ENCODE measurements around the gene ATP5F1D.

The ATP5F1D gene

DNA sequence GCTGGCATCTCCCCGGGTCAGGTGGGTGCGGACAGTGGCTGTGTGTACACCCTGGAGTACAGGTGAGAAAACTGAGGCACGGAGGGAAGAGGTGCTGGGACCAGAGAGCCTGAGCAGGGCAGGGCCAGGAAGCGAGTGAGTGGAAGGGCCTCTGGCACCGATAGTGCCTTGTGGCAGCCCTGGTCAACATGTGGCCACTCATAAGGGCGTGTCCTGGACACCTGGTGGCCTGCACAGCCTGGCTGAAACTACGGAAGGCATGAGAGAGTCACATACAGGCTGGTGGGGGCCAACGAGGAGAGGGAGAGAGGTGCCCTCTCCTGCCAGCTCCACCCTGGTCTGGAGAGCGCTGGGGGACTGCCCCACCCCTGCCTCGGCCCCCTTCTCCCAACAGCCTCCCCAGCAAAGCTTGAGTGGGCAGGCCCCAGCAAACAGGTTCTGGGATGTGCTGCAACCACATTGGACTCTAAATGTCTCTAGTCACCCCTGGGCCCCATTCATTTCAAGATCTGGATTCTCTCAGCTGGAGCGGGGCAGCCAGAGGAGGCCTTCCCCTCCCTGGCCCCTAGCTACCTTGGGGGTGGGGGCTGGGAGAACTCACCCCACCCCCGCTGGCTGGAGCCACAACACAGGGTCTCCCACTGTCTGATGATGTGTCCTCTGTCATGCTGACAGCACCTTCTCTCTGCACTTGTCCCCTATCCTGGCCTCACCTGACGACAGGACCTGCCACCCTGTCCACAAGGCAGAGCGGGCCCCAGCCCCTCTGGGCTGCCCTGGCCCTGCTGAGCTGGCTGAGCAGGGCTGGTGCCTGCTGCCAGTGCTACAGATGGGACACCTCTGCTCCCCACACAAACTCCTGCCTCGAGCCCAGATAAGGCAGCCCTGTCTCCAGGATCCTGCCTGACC lies 9.6 kb upstream of the ATP5F1D start:
- FAIRE-seq (no peak), DNase-seq (ENCODE audit: insufficient read length, low spot score) (no peak)

DNA sequence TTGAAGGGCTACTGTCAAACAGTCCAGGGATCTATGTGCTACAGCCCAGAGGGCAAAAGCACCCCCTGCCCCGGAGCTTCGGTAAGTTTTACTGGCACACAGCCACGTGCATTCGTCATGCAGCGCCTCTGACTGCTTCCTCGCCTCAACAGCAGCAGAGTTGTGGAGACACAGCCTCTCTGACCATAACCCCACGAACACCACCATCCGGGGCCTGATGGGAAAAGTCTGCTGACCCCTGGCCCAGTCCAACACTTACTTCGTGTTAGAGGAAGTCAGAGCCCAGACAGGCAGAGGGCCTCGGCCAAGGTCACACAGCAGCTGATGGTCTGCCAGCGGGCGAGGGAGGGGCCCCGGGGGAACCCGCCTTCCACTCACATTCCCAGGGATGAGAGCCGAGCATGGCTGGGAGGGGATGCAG lies 8.9 kb upstream of the ATP5F1D start:
- no peak for FAIRE-seq
- DNase-seq (ENCODE audit: insufficient read length, low spot score), result no peak

DNA sequence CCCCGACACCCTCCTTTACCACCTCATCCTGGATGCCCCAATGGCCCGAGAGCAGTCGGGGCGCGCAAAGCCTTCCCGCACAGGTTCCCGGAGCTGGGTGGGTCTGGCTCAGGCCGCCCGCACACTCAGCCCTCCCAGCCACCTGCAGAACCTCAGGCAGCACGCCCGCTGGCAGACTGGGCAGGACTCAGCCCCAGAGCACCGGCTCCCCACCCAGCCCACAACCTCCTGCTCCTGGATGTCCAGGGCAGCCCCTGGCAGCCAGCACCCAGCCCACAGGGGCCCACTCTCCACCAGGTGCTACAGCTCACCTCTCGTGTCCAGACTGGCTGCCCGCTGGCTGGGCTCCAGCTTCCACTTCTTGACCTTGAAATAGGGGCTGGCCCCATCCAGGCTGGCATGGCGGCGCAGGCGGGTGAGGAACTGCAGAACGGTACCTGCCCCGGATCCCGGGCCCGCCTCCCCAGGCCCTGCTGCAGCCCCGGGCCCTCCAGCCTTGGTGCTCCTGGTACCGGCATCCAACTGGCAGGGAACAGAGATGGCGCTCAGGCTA lies 8.4 kb upstream of the ATP5F1D start:
- DNase-seq (ENCODE audit: insufficient read length, low spot score) (no peak), FAIRE-seq (no peak)

- FAIRE-seq, result no peak
- DNase-seq (ENCODE audit: insufficient read length, low spot score), result no peak
Measured at GRCh38 chr19:1234051-1234954, 7.2 kb upstream of the ATP5F1D start.

DNA sequence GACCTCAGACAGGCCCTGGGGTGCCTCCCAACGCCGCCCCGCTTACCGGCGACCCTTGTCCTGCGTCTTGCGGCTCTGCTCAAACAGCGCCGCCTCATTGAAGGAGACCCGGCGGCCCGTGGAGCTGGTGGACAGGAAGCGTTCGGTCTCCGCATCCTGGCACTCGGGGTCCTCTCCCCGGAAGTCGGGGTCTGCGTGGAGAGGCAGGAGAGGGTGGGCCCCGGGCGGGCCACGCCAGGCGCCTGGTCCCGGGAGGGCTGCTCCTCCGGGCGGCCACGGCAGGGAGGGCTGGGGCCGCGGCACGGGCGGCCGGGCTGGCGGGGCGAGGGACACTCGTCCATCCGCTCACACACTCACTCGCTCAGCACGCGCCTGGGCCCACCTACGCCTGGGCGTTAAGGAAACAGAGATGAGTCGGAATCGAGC lies 6.6 kb upstream of the ATP5F1D start:
- no peak for DNase-seq (ENCODE audit: insufficient read length, low spot score)
- no peak for FAIRE-seq

GRCh38 chr19:1235625-1236538 lies 5.7 kb upstream of the ATP5F1D start:
- DNase-seq (ENCODE audit: insufficient read length, low spot score) (no peak), FAIRE-seq (peak; percentile 26)

GRCh38 chr19:1236576-1236975 lies 5.0 kb upstream of the ATP5F1D start:
- DNase-seq (ENCODE audit: insufficient read length, low spot score) (no peak), FAIRE-seq (no peak)

GRCh38 chr19:1237027-1237659 lies 4.4 kb upstream of the ATP5F1D start:
- DNase-seq (ENCODE audit: insufficient read length, low spot score) (no peak), FAIRE-seq (no peak)

- FAIRE-seq (peak; percentile 89), DNase-seq (ENCODE audit: insufficient read length, low spot score) (no peak)
Measured at GRCh38 chr19:1237754-1238368, 3.7 kb upstream of the ATP5F1D start, which contains the start of gene CBARP. Gene CBARP, minus strand, starts transcription at chr19:1238005. Its CDS starts 1,905 bp downstream, at chr19:1236100.

DNA sequence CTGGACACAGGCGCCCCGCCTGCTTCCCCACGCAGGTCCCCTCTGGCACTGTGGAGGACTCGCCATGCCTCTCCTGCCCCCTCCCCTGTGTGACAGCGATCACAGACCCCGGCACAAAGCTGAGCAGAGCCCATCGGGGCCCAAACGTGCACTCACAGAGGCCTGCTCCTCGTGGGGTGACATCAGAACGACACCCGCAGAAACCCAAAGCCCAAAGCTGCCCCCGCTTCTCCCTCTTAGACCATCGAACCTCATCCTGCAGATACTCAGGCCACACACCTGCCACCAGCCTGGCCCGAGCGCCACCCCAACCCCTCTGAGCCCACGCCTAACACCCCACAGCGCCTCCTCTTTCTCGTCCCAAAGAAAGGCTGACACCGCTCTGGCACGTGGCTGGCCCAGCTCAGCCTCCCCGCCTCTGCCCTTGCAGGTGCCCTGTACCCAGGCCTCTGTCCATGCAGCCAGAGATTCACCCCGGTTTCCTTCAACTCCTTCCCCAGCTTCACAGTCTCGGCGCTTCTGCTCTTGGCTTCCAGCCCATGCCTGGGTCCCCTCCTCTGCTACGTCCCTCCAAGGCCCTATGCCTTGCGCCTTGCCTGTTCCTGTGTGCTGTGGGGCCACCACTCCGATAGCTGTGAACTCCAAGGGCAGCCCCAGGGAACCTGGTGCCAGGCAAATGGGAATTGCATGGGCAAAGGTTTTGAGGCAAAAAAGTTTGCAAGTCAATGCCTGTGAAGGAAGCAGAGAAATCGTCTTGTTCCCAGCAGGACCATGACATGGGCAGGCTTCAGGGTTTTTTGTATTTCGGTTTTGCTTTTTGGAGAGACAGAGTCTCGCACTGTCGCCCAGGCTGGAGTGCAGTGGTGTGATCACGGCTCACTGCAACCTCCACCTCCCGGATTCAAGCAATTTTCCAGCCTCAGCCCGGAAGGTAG lies 2.9 kb upstream of the ATP5F1D start:
- no peak for FAIRE-seq
- no peak for DNase-seq (ENCODE audit: insufficient read length, low spot score)

DNA sequence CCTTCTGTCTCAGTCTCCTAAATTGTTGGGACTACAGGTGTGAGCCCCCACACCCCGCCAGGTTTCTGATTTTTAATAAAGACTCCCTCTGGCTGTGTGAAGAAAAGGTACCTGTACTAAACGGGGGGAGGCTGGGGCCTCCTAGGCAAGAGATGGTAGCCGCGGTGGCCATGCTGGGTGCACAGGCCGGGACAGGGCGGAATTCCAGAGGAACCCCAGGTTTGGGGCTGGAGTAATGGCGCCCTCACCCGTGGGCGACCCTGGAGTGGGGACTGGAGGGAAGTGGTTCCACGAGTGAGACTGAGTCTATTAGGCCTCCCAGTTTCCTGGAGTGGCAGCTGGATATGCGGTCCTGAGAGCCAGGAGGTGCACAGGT lies 2.1 kb upstream of the ATP5F1D start:
- DNase-seq (ENCODE audit: insufficient read length, low spot score) (no peak), FAIRE-seq (no peak)

DNA sequence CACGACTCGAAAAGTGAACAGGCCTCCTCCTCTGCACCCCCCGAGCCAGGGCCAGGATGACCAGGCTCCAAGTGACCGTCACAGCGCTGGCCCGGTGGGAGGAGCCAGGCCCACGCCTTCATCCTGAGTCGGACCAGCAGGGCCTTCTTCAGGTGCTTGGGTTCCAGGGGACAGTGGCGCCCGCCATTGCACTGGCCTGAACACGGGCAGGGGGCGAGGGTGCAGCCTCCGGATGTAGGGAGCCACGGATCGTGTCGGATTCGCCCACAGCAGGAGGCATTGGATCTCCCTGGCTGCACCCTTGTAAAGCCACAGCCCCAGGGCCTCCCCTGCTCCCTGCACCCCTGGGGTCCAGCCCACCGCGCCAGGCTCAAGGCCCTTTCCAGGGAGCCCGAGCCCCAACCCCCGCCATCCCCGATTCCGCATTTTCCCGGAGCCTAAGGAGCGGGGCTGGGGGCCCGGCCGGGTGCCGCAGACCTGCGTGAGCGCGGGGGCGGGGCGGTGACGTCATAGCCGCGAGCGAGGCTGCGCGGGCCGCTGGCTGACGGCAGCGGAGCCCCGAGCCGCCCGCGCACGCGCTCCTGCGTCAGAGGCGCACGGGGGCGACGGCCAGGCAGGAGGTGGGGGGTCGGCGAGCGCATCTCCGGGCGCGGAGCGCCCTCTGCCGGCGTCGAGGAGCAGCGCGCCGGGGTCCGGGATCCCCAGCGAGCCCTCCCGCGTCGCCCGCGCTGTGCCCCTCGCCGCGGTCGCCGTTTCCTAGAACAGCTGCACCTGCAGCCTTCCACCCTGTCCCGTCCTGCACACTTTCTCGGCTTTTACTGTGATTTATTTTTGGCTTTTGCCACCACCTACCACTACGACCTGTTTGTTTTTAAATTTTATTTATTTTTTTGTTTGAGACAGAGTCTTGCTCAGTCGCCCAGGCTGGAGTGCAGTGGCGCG lies 1.5 kb upstream of the ATP5F1D start:
- FAIRE-seq (peak; percentile 76), DNase-seq (ENCODE audit: insufficient read length, low spot score) (peak; percentile 89)

DNA sequence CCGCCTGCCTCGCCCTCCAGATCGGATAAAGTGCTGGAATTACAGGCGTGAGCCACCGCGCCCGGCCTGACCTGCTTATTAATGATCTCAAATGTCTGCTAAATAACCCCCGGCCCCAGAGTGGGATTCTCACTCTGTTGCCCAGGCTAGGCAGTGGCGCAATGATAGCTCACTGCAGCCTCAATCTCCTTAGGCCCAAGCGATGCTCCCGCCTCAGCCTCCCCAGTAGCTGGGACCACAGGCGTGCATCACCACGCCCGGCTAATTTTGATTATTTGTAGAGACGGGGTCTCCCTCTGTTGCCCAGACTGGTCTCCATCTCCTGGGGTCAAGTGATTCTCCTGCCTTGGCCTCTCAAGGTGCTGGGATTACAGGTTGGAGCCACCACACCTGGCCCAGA lies 626 bp upstream of the ATP5F1D start:
- no peak for DNase-seq (ENCODE audit: insufficient read length, low spot score)
- no peak for FAIRE-seq

DNA sequence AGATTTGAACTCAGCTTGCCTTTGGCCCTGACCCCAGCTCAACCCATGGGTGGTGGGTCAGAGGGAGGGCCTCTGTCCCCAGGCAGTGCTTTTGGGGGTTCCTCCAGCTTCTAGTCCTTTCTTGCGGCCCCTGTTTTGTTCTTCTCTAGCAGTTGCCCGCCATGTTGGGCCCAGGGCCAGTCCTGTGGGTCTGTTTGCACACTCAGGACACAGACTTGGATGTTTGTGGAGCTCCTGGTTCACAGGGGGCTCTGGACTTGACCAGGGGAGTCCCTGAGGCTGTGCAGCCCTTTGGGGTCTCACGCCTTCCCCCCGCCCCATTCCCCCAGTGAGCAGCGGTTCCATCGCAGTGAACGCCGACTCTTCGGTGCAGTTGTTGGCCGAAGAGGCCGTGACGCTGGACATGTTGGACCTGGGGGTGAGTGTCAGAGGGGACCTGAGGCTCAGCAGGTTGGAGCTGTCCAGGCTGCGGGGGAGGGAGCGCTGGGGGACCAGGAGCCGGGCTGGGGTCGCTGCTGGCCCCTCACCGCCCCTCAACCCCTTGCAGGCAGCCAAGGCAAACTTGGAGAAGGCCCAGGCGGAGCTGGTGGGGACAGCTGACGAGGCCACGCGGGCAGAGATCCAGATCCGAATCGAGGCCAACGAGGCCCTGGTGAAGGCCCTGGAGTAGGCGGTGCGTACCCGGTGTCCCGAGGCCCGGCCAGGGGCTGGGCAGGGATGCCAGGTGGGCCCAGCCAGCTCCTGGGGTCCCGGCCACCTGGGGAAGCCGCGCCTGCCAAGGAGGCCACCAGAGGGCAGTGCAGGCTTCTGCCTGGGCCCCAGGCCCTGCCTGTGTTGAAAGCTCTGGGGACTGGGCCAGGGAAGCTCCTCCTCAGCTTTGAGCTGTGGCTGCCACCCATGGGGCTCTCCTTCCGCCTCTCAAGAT lies 2.5 kb downstream of the ATP5F1D start:
- DNase-seq (ENCODE audit: insufficient read length, low spot score) (no peak), FAIRE-seq (no peak)

DNA sequence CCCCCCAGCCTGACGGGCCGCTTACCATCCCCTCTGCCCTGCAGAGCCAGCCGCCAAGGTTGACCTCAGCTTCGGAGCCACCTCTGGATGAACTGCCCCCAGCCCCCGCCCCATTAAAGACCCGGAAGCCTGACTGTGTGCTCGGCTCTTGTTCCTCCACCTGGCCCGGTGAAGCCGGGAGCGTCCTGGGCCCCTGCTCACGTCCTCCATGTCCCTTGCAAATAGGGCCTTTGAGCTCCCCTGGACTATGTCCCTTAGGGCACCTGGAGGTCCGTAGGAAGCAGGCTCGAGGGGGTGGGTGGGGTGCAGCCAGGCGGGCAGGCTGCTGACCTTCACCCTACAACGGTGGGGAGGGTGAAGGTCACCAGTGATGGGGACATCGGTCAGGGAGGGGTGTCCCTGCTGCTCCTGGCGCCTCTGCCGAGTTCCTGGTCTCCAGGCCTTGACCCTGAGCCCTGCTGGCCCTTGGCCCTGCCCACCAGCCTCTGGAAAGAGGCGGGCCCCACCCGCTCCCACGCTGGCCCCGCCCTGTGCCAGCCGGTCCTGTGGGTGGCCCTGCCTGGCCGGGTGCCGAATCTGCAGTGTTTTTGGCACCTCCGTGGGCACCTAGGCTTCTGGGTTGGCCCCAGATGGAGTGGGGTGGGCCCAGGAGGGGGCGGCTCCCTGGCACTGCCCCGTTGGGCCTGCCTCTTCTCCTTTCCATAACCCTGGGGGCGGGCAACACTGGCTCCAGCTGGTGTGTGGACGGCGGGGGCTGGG lies 3.3 kb downstream of the ATP5F1D start:
- DNase-seq (ENCODE audit: insufficient read length, low spot score), result no peak
- no peak for FAIRE-seq
